GM12878 (cell line): ENCODE results near the gene TADA2A. TPM values are rescaled to one million over a fixed set of nuclear protein-coding genes. Genes with fewer than 3 reads are reported as not detected.

Experiments
- ATF2 ChIP-seq: IDR thresholded peaks from 2 replicates; pipeline ENCODE4 v1.6.1; 2012; ENCODE audit warnings: low read length, inconsistent platforms
- BCL11A ChIP-seq: IDR thresholded peaks from 2 replicates; pipeline ENCODE4 v1.6.1; 2011; ENCODE audit warnings: low read depth, low read length
- CHD2 ChIP-seq: IDR thresholded peaks from 2 replicates; pipeline ENCODE4 v1.6.1; 2011; ENCODE audit warnings: low read depth, low read length, improper control_type of control experiment, borderline replicate concordance
- DPF2 ChIP-seq: fragments of 450-650 bp; IDR thresholded peaks from 2 replicates; pipeline ENCODE4 v1.6.1; 2017; ENCODE audit warnings: mild to moderate bottlenecking
- EP300 ChIP-seq, 2 experiments: fragments of 150-350 bp in 1 of 2; IDR thresholded peaks; 2 replicates each; pipeline ENCODE4 v1.6.1; 2011 to 2012; ENCODE audit warnings: low read depth in 2 of 2, low read length in 2 of 2, borderline replicate concordance in 1 of 2, improper control_type of control experiment in 1 of 2, inconsistent platforms in 1 of 2; ENCODE audit not compliant: control insufficient read depth in 1 of 2
- ETV6 ChIP-seq, 2 experiments: fragments of 450-650 bp in 1 of 2; IDR thresholded peaks in 1 of 2; conservative IDR thresholded peaks in 1 of 2; 2 replicates each; pipeline ENCODE4 v1.6.1; 2014; ENCODE audit warnings: antibody characterized with exemption in 1 of 2, borderline replicate concordance in 1 of 2, low read depth in 1 of 2, mild to moderate bottlenecking in 1 of 2, moderate library complexity in 1 of 2
- GATAD2B ChIP-seq: fragments of 450-650 bp; conservative IDR thresholded peaks from 2 replicates; pipeline ENCODE4 v1.6.1; 2017; ENCODE audit warnings: low read depth, mild to moderate bottlenecking, moderate library complexity
- IRF4 ChIP-seq: IDR thresholded peaks from 2 replicates; pipeline ENCODE4 v1.6.1; 2011; ENCODE audit warnings: low read depth, low read length
- MEF2A ChIP-seq: IDR thresholded peaks from 2 replicates; pipeline ENCODE4 v1.6.1; 2011; ENCODE audit warnings: low read depth, mild to moderate bottlenecking, low read length, moderate library complexity; ENCODE audit not compliant: insufficient read depth
- MEF2B ChIP-seq: fragments of 450-650 bp; IDR thresholded peaks from 2 replicates; pipeline ENCODE4 v1.6.1; 2018; ENCODE audit warnings: mild to moderate bottlenecking, moderate library complexity; ENCODE audit not compliant: partially characterized antibody, poor library complexity, severe bottlenecking
- NBN ChIP-seq: fragments of 450-650 bp; IDR thresholded peaks from 2 replicates; pipeline ENCODE4 v1.6.1; 2016
- NFIC ChIP-seq: IDR thresholded peaks from 2 replicates; pipeline ENCODE4 v1.6.1; 2012; ENCODE audit warnings: low read depth, mild to moderate bottlenecking, inconsistent platforms, low read length, moderate library complexity
- NR2F1 ChIP-seq: fragments of 450-650 bp; conservative IDR thresholded peaks from 2 replicates; pipeline ENCODE4 v1.6.1; 2017; ENCODE audit warnings: mild to moderate bottlenecking
- RELB ChIP-seq: fragments of 450-650 bp; IDR thresholded peaks from 2 replicates; pipeline ENCODE4 v1.6.1; 2017; ENCODE audit warnings: low read depth, mild to moderate bottlenecking, moderate library complexity
- RUNX3 ChIP-seq: IDR thresholded peaks from 2 replicates; pipeline ENCODE4 v1.6.1; 2012; ENCODE audit warnings: low read length, inconsistent platforms
- SIN3A ChIP-seq: IDR thresholded peaks from 2 replicates; pipeline ENCODE4 v1.6.1; 2012; ENCODE audit warnings: low read depth, low read length, improper control_type of control experiment
- TCF7 ChIP-seq: IDR thresholded peaks from 2 replicates; pipeline ENCODE4 v1.6.1; 2014; ENCODE audit warnings: antibody characterized with exemption, borderline replicate concordance
- ZNF384 ChIP-seq: IDR thresholded peaks from 2 replicates; pipeline ENCODE4 v1.6.1; 2012; ENCODE audit warnings: low read depth, mild to moderate bottlenecking, low read length, improper control_type of control experiment, borderline replicate concordance
- polyA plus RNA-seq, 11 experiments: library from polyadenylated mRNA; depleted of rRNA in 4 of 11; unstranded in 6 of 11; stranded (reverse) in 5 of 11; fragments of >200 nt; fragmentation: Nextera tagmentation in 4 of 11; fragmentation: Illumina TruSeq in 1 of 11; extraction: Ambion mirVana in 4 of 11; extraction: Trizol in 1 of 11; gene quantifications; 1 replicate in 1 of 11; 2 replicates in 10 of 11; pipeline versions ENCODE4 v1.2.1 to v1.2.3, GENCODE V29; 2011 to 2016; ENCODE audit warnings: inconsistent platforms in 2 of 11, missing spikeins in 2 of 11, low read depth in 1 of 11
- total RNA-seq, 4 experiments: library from RNA; depleted of rRNA in 3 of 4; stranded (reverse); fragments of >200 nt in 3 of 4; fragmentation: Illumina TruSeq in 1 of 4; extraction: Trizol in 1 of 4; gene quantifications; 2 replicates each; pipeline versions ENCODE4 v1.2.1 to v1.2.3, GENCODE V29; 2013 to 2021
- TF ChIP-seq, protein P1 (sequence below): fragments of 150-350 bp; IDR thresholded peaks from 2 replicates; pipeline ENCODE4 v1.6.1; 2014; ENCODE audit warnings: mild to moderate bottlenecking, low read depth, low read length
- TF ChIP-seq, protein P2 (sequence below): fragments of 450-650 bp; IDR thresholded peaks from 2 replicates; pipeline ENCODE4 v1.6.1; 2017; ENCODE audit warnings: mild to moderate bottlenecking, moderate library complexity

TADA2A gene
- total and polyA plus RNA-seq, 10 of the 15 experiments (the other 5 are each of a cell fraction or from before 2014, with no cell fraction given) = 19.6 to 43.8 (median 34.1) TPM

DNA sequence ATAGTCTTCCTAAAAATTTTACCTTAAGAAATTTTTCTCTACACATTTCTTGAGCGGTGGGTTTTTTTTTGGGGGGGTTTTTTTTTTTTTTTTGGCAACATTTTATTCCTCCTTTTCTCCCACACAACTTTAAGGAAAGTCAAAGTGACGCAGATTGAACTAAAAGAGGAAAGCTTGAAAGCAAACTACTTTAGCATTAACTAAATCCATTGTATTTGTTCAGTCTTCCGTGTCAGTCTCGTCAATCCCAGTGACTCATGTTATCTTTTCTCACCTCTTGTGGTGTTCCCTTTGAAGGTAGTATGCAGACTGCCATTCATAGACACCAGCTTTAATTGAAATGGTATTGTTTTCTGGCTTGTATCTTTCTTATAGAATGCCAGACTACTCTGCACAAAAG is 39.3 kb downstream of the TADA2A start (continued):
- peak; percentile 93 for TF ChIP-seq MEF2B
- peak; percentile 63; the same call in 1 of the 2 replicates for TF ChIP-seq NFIC
- TF ChIP-seq, protein P1, sequence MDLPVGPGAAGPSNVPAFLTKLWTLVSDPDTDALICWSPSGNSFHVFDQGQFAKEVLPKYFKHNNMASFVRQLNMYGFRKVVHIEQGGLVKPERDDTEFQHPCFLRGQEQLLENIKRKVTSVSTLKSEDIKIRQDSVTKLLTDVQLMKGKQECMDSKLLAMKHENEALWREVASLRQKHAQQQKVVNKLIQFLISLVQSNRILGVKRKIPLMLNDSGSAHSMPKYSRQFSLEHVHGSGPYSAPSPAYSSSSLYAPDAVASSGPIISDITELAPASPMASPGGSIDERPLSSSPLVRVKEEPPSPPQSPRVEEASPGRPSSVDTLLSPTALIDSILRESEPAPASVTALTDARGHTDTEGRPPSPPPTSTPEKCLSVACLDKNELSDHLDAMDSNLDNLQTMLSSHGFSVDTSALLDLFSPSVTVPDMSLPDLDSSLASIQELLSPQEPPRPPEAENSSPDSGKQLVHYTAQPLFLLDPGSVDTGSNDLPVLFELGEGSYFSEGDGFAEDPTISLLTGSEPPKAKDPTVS = no peak
- peak; percentile 74 for TF ChIP-seq NR2F1
- TF ChIP-seq ETV6 (conservative IDR thresholded peaks at IDR 0.05 in 1 of 2, IDR thresholded peaks at IDR 0.05 in 1 of 2; ENCODE audit: borderline replicate concordance in 1 of 2, low read depth in 1 of 2) = no peak
- TF ChIP-seq TCF7 = peak; percentile 55; the same call in 1 of the 2 replicates
- TF ChIP-seq ATF2 = peak; percentile 33; the same call in 1 of the 2 replicates
- TF ChIP-seq RELB = peak; percentile 98
- peak; percentile 46; the same call in 1 of the 2 replicates for TF ChIP-seq MEF2A
- peak; percentile 70; the same call in 1 of the 2 replicates for TF ChIP-seq BCL11A
- TF ChIP-seq NBN = peak; percentile 87
- TF ChIP-seq SIN3A = no peak
- TF ChIP-seq DPF2 = peak; percentile 91
- TF ChIP-seq, protein P2, sequence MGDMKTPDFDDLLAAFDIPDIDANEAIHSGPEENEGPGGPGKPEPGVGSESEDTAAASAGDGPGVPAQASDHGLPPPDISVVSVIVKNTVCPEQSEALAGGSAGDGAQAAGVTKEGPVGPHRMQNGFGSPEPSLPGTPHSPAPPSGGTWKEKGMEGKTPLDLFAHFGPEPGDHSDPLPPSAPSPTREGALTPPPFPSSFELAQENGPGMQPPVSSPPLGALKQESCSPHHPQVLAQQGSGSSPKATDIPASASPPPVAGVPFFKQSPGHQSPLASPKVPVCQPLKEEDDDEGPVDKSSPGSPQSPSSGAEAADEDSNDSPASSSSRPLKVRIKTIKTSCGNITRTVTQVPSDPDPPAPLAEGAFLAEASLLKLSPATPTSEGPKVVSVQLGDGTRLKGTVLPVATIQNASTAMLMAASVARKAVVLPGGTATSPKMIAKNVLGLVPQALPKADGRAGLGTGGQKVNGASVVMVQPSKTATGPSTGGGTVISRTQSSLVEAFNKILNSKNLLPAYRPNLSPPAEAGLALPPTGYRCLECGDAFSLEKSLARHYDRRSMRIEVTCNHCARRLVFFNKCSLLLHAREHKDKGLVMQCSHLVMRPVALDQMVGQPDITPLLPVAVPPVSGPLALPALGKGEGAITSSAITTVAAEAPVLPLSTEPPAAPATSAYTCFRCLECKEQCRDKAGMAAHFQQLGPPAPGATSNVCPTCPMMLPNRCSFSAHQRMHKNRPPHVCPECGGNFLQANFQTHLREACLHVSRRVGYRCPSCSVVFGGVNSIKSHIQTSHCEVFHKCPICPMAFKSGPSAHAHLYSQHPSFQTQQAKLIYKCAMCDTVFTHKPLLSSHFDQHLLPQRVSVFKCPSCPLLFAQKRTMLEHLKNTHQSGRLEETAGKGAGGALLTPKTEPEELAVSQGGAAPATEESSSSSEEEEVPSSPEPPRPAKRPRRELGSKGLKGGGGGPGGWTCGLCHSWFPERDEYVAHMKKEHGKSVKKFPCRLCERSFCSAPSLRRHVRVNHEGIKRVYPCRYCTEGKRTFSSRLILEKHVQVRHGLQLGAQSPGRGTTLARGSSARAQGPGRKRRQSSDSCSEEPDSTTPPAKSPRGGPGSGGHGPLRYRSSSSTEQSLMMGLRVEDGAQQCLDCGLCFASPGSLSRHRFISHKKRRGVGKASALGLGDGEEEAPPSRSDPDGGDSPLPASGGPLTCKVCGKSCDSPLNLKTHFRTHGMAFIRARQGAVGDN = 0 out of 2 replicates have a peak, but pooled peaks have one; percentile 22
- peak; percentile 65; the same call in 1 of the 2 replicates for TF ChIP-seq RUNX3
- peak; percentile 84 for TF ChIP-seq ZNF384
- TF ChIP-seq CHD2 = peak; percentile 67; the same call in 1 of the 2 replicates
- 0 out of 2 replicates have a peak, but pooled peaks have one; percentile 26 for TF ChIP-seq GATAD2B
- TF ChIP-seq IRF4 = no peak
- TF ChIP-seq EP300 (IDR thresholded peaks at IDR 0.05; ENCODE audit: borderline replicate concordance in 1 of 2, control insufficient read depth in 1 of 2, low read depth in 2 of 2, low read length in 2 of 2) = peak; percentile 95 to 97; a peak in 3 of 4 replicates
